Mucosa of descending colon (tissue), 3 donors: ENCODE data around the gene OR2A12. TPM values are rescaled to one million over a fixed set of nuclear protein-coding genes. Genes with fewer than 3 reads are reported as not detected.
"Not testable (repeated sequence)": the region's sequence is repeated elsewhere in the genome, so short reads cannot be mapped to it uniquely, and the experiment has no call there.

Source experiments
- ATAC-seq: fragments of 200-7000 bp; cut with Tn5 transposase; one replicate; pipeline ENCODE4 v1.9.1; 2020; ENCODE audit warnings: mild to moderate bottlenecking, moderate library complexity
- DNase-seq, 3 donors: peaks; one replicate each; pipeline ENCODE4 v3.0.0-alpha.2; 2020
- H3K36me3 ChIP-seq: fragments of 200-600 bp; one replicate; pipeline ENCODE4 v1.8.0; 2021; ENCODE audit warnings: low read depth, mild to moderate bottlenecking
- H3K4me1 ChIP-seq: fragments of 200-600 bp; one replicate; pipeline ENCODE4 v1.8.0; 2021; ENCODE audit warnings: low read depth, mild to moderate bottlenecking
- H3K4me3 ChIP-seq: fragments of 200-600 bp; one replicate; pipeline ENCODE4 v1.8.0; 2021; ENCODE audit warnings: mild to moderate bottlenecking
- H3K9me3 ChIP-seq: fragments of 200-600 bp; one replicate; pipeline ENCODE4 v1.8.0; 2021; ENCODE audit warnings: mild to moderate bottlenecking
- CTCF ChIP-seq: fragments of 200-600 bp; IDR thresholded peaks from one replicate; pipeline ENCODE4 v1.8.0; 2022; ENCODE audit warnings: antibody characterized with exemption, mild to moderate bottlenecking
- intact Hi-C, 2 donors: fragments of 100-400 bp; cut with DNase I in 1 of 2; cut with micrococcal nuclease in 1 of 2; formaldehyde crosslinking; loops; one replicate each; pipeline versions ENCODE4 v1.11.0 to v1.11.1; 2022; cut with DNase I, micrococcal nuclease
- total RNA-seq, 3 donors: library from RNA; stranded (reverse); fragmentation: NEBNext Ultra II Directional in 2 of 3; extraction: Animal tissue kit (Norgen Biotek cat#: 25700) in 2 of 3; gene quantifications; one replicate each; pipeline versions ENCODE4 v1.2.1 to v1.2.4, GENCODE V29; 2021 to 2023
- donor health status: DM: no; HTN: no; CAD: no; lungs with moderate emphysema.
- donor health status: DM: no; HTN: no; CAD: no.
- donor health status: DM: no; HTN: yes; CAD: no.

The OR2A12 gene
- total RNA-seq, 3 donors from 2014 or later: not detected

DNA sequence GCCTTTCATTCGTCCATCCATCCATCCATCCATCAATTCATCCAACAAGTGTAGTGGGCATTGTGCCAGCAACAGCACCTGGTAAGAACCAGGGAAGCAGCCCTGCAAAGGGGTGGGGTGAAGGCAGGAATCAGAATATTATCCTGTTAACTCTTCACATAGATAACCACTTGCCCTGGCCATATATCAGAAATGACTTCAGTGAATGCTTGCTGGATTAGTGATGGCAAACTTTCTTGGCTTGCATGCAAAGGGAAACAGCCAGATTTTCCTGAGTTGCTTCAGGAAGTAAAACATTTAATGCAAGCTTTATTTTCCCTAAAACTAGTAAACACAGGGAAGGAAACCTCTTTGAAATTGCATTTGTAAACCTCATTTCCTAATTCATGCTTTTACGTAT lies 36.6 kb upstream of the OR2A12 start:
- ATAC-seq (no peak), DNase-seq (no peak)
- H3K4me3 ChIP-seq: no peak overlapping the region
- intact Hi-C loops: no loop called here
- H3K9me3 ChIP-seq: no peaks in the 10 kb centered on the region
- H3K4me1 ChIP-seq: no peaks in the 10 kb centered on the region
- no peaks in the 10 kb centered on the region for H3K36me3 ChIP-seq
- no peak for TF ChIP-seq CTCF

- DNase-seq: no peak
- no peaks in the 10 kb centered on the region for H3K9me3 ChIP-seq
- ATAC-seq: no peak
- no peak overlapping the region for H3K4me3 ChIP-seq
- intact Hi-C loops: no loop called here
- no peaks in the 10 kb centered on the region for H3K4me1 ChIP-seq
- no peaks in the 10 kb centered on the region for H3K36me3 ChIP-seq
- TF ChIP-seq CTCF: no peak
Observed at GRCh38 chr7:144050093-144050492, 36.0 kb upstream of the OR2A12 start.

GRCh38 chr7:144050884-144051283 lies 35.2 kb upstream of the OR2A12 start:
- intact Hi-C loops: not testable (repeated sequence)

DNA sequence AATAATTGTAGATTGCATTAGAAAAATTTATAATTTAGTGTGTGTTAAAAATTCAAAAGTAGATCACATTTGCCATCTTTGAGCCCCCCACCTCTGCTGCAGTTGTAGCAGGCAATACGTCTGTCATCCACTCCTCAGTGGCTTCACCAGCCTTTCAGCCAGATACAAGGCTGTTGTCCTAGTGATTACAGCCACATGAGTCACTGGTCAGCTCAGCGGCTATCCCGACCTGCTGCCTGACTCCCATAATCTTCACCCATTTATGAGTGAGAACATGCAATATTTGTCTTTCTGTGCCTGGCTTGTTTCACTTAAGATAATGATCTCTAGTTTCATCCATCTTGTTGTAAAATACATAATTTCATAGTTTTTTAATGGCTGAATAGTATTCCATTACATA lies 28.1 kb upstream of the OR2A12 start:
- TF ChIP-seq CTCF: no peak
- intact Hi-C loops: no loop called here
- ATAC-seq (no peak), DNase-seq (no peak)
- H3K9me3 ChIP-seq: no peaks in the 10 kb centered on the region
- no peak overlapping the region for H3K4me3 ChIP-seq
- H3K36me3 ChIP-seq: no peaks in the 10 kb centered on the region
- H3K4me1 ChIP-seq: no peaks in the 10 kb centered on the region

More at GRCh38 chr7:144050884-144051283, 35.2 kb upstream of the OR2A12 start:
- not testable (repeated sequence) for H3K4me1 ChIP-seq, H3K36me3 ChIP-seq, ATAC-seq, H3K9me3 ChIP-seq, H3K4me3 ChIP-seq, DNase-seq

DNA sequence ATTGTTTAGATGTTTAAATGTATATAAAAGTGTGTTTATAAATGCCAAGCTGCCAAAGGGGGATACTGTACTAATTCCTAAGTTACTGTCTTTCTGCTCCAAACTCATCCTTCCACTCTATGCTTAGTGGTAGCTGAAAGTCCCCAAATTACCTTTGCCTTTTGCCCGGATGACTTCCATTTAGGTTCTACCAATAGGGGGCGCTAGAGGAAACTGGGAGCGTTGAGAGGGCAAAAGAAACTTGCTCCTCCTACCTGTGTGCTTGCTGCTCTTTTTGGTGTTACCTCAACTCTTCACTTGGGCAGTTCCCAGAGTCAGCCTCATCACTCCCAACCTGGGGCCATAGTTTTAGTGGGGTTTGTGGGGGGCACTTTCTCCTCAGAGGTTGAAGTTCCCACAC lies 22.4 kb upstream of the OR2A12 start:
- no peak for TF ChIP-seq CTCF
- no peak for ATAC-seq

DNA sequence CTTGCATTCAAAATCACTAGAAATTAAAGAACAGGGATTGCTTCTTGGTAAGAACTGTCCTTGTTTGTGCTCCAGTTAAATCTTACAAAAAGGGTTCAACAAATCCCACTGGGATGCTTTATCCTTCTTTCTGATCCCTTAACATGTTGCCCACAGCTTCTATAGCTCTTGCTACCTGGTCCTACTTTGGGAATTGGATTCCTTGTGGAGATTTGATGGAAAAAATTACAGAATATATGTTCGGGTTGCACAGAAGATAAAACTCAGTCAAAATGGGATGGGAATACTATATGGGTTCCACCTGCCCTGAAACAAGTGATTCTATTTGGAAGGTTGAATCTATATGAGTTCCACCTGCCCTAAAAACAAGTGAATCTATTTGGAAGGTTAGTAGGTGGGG lies 16.6 kb upstream of the OR2A12 start, which contains the start of gene OR2A25:
TSS of gene OR2A25 (plus strand) at position 301 of the 400 bp plus-strand sequence. CDS start 4,409 bp downstream, outside the sequence.
- DNase-seq (no peak), ATAC-seq (no peak)
- no peak within 1 kb of the TSS for H3K4me3 ChIP-seq
- no peaks in the 10 kb centered on the region for H3K36me3 ChIP-seq
- H3K4me1 ChIP-seq: no peaks in the 10 kb centered on the region
- intact Hi-C loops: no loop called here
- H3K9me3 ChIP-seq: no peaks in the 10 kb centered on the region
- no peak for TF ChIP-seq CTCF

More for the DNA sequence above, 22.4 kb upstream of the OR2A12 start:
- H3K9me3 ChIP-seq: no peaks in the 10 kb centered on the region
- H3K36me3 ChIP-seq: no peaks in the 10 kb centered on the region
- no peak overlapping the region for H3K4me3 ChIP-seq
- no peaks in the 10 kb centered on the region for H3K4me1 ChIP-seq
- intact Hi-C loops: no loop called here
- no peak for DNase-seq
